ENCODE results near the gene FOXO3.
"Not testable (repeated sequence)": the region's sequence is repeated elsewhere in the genome, so short reads cannot be mapped to it uniquely, and the experiment has no call there.

FOXO3 gene

DNA sequence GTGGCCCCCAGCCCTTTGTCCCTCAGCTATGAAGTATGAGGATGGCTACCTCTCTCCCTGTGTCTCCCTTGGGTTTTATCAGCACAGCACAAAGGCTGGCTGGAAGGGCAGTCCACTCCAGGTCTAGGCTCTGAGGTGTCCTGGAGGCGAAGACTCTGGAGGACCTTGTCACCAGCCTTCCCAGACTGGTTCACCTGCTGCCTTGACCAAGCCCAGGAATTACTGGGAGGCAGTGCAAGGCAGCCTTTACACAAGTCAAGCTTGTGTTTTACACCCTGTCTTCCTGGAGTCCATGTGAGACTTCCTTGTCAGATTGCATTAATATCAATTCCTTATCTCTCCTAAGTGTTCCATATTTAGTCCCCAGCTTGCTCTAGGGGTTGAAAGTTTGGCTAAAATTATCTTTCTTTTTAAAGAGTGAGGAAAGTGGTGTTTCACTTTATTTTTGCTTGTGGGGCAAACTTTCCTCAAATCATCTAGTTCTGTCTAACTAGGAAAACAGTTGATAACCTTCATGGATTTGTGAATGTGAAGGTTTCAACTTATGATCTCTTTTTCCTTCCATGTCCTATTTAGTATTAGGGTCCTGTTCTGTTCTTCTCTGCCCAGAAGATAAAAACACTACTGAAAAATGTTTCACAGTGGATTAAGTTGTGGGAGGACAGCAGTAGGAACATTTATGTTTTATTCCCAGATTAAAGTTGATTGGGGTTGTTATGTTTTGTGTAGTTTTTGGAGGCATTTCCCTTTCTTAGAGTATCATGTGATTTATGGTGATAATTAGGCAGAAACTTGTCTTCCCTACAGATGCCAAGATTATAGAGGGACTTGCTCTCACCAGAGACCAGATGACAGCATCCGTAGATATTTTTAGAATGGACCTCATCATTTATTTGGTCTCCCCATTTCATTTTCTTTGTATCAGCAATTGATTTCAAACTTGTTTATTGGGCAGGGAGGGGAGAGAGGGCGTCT is 114.8 kb downstream of the FOXO3 start:
- no peak for DNase-seq (ENCODE audit: low read depth)
- TF ChIP-seq CTCF (conservative IDR thresholded peaks at IDR 0.05; ENCODE audit: low read depth, low read length): no peak
- no peak overlapping the region for H3K4me3 ChIP-seq (ENCODE audit: low read length)

DNA sequence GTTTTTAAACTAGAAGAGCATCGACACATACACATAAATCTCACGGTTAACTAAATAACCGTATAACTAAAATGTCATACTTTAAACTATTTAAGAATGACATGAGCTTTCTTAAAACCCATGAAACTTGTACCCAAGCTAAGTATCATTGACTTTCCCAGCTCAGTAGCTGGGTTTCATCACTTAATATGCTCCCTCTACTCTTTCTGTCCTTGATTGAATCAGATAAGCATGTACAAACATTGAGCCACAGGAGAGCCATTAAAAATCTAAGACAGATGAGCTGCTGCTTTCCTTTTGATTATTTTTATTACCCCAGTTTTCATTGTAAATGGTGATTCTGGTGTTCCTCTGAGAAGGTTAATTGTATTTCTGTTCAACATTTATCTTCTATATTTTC is 115.8 kb downstream of the FOXO3 start:
- H3K4me3 ChIP-seq (ENCODE audit: low read length): no peak overlapping the region
- no peak for TF ChIP-seq CTCF (conservative IDR thresholded peaks at IDR 0.05; ENCODE audit: low read depth, low read length)
- DNase-seq (ENCODE audit: low read depth): no peak

- TF ChIP-seq CTCF (conservative IDR thresholded peaks at IDR 0.05; ENCODE audit: low read depth, low read length): no peak
- no peak overlapping the region for H3K4me3 ChIP-seq (ENCODE audit: low read length)
- DNase-seq (ENCODE audit: low read depth): no peak
Observed at GRCh38 chr6:108677357-108677756, 116.6 kb downstream of the FOXO3 start.

- no peak for DNase-seq (ENCODE audit: low read depth)
- TF ChIP-seq CTCF (conservative IDR thresholded peaks at IDR 0.05; ENCODE audit: low read depth, low read length): no peak
- no peak overlapping the region for H3K4me3 ChIP-seq (ENCODE audit: low read length)
Observed at GRCh38 chr6:108677894-108678293, 117.2 kb downstream of the FOXO3 start.

DNA sequence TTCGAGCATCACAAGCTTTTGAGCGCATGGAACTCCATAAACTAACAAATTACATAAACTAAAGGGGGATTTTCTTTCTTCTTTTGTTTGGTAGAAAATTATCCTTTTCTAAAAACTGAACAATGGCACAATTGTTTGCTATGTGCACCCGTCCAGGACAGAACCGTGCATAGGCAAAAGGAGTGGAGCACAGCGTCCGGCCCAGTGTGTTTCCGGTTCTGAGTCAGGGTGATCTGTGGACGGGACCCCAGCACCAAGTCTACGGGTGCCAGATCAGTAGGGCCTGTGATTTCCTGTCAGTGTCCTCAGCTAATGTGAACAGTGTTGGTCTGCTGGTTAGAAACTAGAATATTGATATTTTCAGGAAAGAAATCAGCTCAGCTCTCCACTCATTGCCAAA is 119.6 kb downstream of the FOXO3 start:
- not testable (repeated sequence) for H3K4me3 ChIP-seq (ENCODE audit: low read length); DNase-seq (ENCODE audit: low read depth)

- not testable (repeated sequence) for H3K4me3 ChIP-seq (ENCODE audit: low read length); DNase-seq (ENCODE audit: low read depth)
Observed at GRCh38 chr6:108681721-108682120, 121.0 kb downstream of the FOXO3 start.

GRCh38 chr6:108682383-108683119 is 121.8 kb downstream of the FOXO3 start:
- H3K4me3 ChIP-seq (ENCODE audit: low read length): not testable (repeated sequence)

GRCh38 chr6:108683976-108684375 is 123.3 kb downstream of the FOXO3 start:
- not testable (repeated sequence) for DNase-seq (ENCODE audit: low read depth); H3K4me3 ChIP-seq (ENCODE audit: low read length)

More at GRCh38 chr6:108682383-108683119, 121.8 kb downstream of the FOXO3 start:
- DNase-seq (ENCODE audit: low read depth): not testable (repeated sequence)

DNA sequence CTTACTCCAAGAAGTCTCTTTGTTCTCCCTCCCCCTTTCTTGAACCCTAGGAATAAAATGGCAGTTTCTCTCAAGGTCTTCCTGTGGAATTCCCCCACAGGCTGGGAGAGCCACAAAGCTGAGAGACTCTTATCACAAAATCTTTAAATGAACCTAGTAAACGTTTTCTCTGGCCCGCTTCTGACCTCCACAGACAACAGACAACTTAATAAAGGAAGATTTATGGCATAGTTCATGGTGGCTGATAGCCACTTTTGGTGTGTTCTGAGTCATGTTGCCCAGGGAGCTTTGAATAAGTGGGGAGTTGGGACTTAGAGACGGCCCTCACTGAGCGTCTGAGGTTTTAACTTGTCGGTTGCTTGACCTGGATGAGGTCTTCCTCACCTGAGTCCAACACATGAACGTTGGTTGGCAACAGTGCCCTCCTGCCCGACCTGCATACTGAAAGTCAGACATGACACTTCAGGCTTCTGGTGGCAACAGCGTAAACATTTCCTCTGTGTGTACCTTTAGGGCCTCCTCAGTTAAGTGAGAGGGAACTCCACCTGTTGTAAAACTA is 124.1 kb downstream of the FOXO3 start:
- DNase-seq (ENCODE audit: low read depth): no peak
- TF ChIP-seq CTCF (conservative IDR thresholded peaks at IDR 0.05; ENCODE audit: low read depth, low read length): no peak
- H3K4me3 ChIP-seq (ENCODE audit: low read length): no peak overlapping the region

All from retinal pigment epithelial cell (primary cell).